ENCODE results near the gene REXO5. TPM values are rescaled to one million over a fixed set of nuclear protein-coding genes. Genes with fewer than 3 reads are reported as not detected.
A peak's percentile ranks its signal among the peaks of the same experiment; 100 is the strongest.

The REXO5 gene
- total and polyA plus RNA-seq, 9 of the 15 experiments (the other 6 are each of a cell fraction or from before 2014, with no cell fraction given): 10.5 to 45.1 (median 25.4) TPM

GRCh38 chr16:20849589-20850390 lies 43.5 kb downstream of the REXO5 start (continued):
- TF ChIP-seq E2F4 (CRISPR knock-in tag; IDR thresholded peaks at IDR 0.05; ENCODE audit: low read depth): no peak
- peak; percentile 90 for TF ChIP-seq ARID2 (IDR thresholded peaks at IDR 0.05)
- no peak for TF ChIP-seq IRF1 (CRISPR knock-in tag; IDR thresholded peaks at IDR 0.05; ENCODE audit: borderline replicate concordance)
- no peak for TF ChIP-seq CCAR2 (IDR thresholded peaks at IDR 0.05; ENCODE audit: low read depth, low read length)
- TF ChIP-seq SAFB (IDR thresholded peaks at IDR 0.05; ENCODE audit: borderline replicate concordance, low read depth, low read length): no peak
- TF ChIP-seq ERF (CRISPR knock-in tag; IDR thresholded peaks at IDR 0.05): no peak
- TF ChIP-seq ZBTB5 (IDR thresholded peaks at IDR 0.05): no peak
- no peak; the same call in 1 of the 2 replicates for TF ChIP-seq KAT7 (CRISPR knock-in tag; IDR thresholded peaks at IDR 0.05; ENCODE audit: borderline replicate concordance)
- TF ChIP-seq SETDB1 (IDR thresholded peaks at IDR 0.05; ENCODE audit: low read length): no peak
- peak; percentile 83 for TF ChIP-seq ZNF316 (IDR thresholded peaks at IDR 0.05)
- TF ChIP-seq ZNF146 (CRISPR knock-in tag; IDR thresholded peaks at IDR 0.05; ENCODE audit: unreplicated experiment): no peak
- TF ChIP-seq BRD9 (IDR thresholded peaks at IDR 0.05; ENCODE audit: low read depth, partially characterized antibody): peak; percentile 64
- TF ChIP-seq RFX7 (CRISPR knock-in tag; IDR thresholded peaks at IDR 0.05): no peak
- no peak for TF ChIP-seq RBM22 (IDR thresholded peaks at IDR 0.05; ENCODE audit: low read depth, low read length, poor library complexity, severe bottlenecking)
- TF ChIP-seq ZHX1 (conservative IDR thresholded peaks at IDR 0.05; ENCODE audit: low read length): no peak
- TF ChIP-seq STAG1 (CRISPR knock-in tag; IDR thresholded peaks at IDR 0.05; ENCODE audit: borderline replicate concordance): peak; percentile 77; the same call in 1 of the 2 replicates
- TF ChIP-seq GABPB1 (CRISPR knock-in tag; IDR thresholded peaks at IDR 0.05): no peak
- no peak for TF ChIP-seq BMI1 (IDR thresholded peaks at IDR 0.05; ENCODE audit: low read length)
- peak; percentile 97 for TF ChIP-seq DEAF1 (CRISPR knock-in tag; IDR thresholded peaks at IDR 0.05)
- TF ChIP-seq FOSL1 (tag; conservative IDR thresholded peaks at IDR 0.05): 0 out of 2 replicates have a peak, but pooled peaks have one; percentile 21
